ENCODE measurements around the gene C1GALT1C1. TPM values are rescaled to one million over a fixed set of nuclear protein-coding genes. Genes with fewer than 3 reads are reported as not detected.

C1GALT1C1 gene
- total RNA-seq, 2 donors from 2014 or later = 28.8 to 32.9 TPM

DNA sequence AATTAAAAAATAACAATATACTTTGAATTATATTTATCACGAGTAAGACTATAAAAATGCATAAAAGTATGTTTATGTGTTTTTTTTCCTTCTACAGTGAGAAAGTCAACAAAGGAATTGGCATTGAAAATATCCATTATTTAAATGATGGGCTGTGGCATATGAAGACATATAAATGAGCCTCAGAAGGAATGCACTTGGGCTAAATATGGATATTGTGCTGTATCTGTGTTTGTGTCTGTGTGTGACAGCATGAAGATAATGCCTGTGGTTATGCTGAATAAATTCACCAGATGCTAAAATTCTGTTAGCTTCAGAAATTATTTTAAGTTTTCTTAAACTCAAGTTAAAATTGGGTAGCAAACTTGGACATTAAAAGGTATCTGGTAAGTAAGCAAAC is 17.8 kb downstream of the C1GALT1C1 start:
- no peak for ATAC-seq
- no peak for DNase-seq
- intact Hi-C loops (cut with DNase I, micrococcal nuclease) = no loop called here

DNA sequence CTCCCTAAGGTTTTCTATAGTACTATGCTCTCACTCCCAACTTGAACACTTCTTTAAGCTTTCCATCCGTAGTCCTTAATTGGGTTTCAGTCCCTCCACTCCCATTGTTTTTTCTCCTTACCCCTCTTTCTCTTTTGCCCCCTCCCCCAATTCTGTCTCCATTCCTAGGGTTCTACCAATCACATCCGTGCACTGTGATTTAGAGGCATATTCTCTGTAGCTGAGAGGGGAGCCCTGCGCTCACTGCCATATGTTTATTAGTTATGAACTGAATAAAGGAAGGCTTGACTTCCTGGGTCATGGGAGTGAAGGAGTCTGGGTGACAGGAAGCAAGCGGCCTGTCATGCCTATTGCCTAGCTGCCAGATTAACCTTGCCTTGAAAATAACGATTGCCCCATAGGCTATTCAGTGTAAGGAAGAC is 25.5 kb downstream of the C1GALT1C1 start:
- intact Hi-C loops (cut with DNase I, micrococcal nuclease) = no loop called here
- ATAC-seq = peak; percentile 82
- peak; percentile 31 to 42 for DNase-seq

DNA sequence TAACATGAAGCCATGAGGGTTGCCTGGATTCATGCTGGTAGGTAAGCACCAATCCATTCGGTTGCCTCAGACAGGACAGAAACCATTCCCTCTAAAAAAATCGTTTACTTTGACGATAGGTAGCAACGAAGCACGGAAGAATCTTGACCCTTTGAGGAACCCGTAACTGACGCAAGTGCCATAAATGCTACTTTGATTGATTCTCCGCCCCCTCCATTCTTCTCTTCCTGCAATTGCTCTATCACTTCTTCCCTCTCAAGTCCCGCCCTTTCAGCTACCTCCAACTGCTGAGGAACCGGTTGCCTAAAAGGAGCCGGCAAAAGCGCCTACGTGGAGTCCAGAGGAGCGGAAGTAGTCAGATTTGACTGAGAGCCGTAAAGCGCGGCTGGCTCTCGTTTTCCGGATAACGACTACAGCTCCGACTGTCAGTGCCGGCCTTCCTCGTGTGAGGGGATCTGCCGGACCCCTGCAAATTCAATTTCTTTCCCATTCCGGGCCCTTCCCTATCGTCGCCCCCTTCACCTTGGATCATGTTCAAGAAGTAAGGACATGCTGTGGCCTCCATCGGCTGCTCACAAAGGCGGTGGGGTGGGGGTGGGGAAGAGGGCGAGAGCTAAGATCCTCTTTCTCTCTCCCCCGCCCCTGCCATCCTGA is 26.0 kb downstream of the C1GALT1C1 start, which contains the start of gene MCTS1:
MCTS1 (plus strand) TSS at position 395 of the 654 bp plus-strand sequence; CDS start at position 531, 136 bp downstream.
- ATAC-seq (peak; percentile 97), DNase-seq (peak; percentile 85 to 91)
- intact Hi-C loops (cut with DNase I, micrococcal nuclease) = no loop called here

DNA sequence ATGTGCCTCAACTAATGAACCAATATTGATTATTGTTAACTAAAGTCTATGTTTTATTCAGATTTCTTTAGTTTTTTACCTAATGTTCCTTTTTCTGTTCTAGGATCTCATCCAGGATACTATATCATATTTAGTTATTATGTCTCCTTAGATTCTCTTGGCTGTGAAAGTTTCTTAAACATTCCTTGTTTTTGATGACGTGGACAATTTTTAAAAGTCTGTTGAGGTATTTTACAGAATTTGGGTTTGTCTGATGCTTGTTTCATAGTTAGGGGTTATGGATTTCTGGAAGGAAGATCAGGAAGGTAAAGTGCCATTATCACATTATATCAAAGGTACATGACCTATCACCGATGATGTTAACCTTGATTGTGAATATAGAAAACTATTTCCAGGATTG is 44.2 kb downstream of the C1GALT1C1 start:
- intact Hi-C loops (cut with DNase I, micrococcal nuclease) = no loop called here
- no peak for ATAC-seq
- DNase-seq = no peak

Other genes with a start within 250 kb of the C1GALT1C1 start
- gene LAMP2, start 160.8 kb downstream of the C1GALT1C1 start, total RNA-seq = 10 to 100 TPM; 72.2 to 98.6 TPM
- gene CUL4B, start 69.1 kb downstream of the C1GALT1C1 start, total RNA-seq = 10 to 100 TPM; 26.0 to 33.8 TPM
- 10 to 100 TPM; 31.5 to 35.1 TPM for gene MCTS1, start 26.0 kb downstream of the C1GALT1C1 start, total RNA-seq
- not detected for gene CT47B1, start 245.8 kb upstream of the C1GALT1C1 start, total RNA-seq